Measurements from ENCODE around the gene NTF3.
"Not testable (repeated sequence)": the region's sequence is repeated elsewhere in the genome, so short reads cannot be mapped to it uniquely, and the experiment has no call there.

NTF3 gene

GRCh38 chr12:5513406-5513805 lies 81.5 kb downstream of the NTF3 start:
- no peak for DNase-seq

DNA sequence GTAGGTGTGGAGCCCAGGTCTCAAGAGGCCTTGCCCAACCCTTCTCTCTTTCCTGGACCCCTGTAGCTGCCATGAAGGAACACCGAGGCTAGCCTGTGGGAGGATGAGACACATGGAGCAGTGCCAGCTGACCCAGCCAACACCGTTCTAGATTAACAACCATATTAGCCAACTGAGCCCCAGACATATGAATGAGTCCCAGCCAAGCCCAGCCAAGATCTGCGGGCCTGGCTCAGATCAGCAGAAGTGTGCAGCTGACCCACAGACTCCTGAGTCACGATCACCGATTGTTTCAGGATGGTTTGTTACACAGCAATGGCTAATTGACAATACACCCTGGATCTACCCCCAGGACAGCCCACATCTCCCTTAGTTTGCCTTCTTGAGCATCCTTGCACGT lies 82.1 kb downstream of the NTF3 start:
- no peak for DNase-seq

GRCh38 chr12:5514545-5514944 lies 82.6 kb downstream of the NTF3 start:
- DNase-seq: no peak

DNA sequence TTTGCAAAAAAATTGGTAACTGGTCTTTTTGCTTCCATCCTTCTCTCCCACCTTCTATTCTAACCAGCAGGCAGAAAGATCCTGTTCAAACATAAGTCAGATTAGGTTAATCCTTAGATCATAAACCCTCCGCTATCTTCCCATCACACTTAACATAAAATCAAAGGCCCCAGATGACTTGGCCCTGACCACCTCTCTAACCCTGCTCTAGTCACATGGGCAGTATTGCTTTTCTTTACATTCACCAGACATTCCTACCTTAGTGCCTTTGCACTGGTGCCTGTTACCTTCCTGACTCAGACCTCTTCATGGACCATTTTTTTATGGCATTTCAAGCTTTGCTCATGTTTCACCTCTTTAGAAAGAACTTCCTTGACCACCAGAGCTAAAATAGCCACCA lies 83.5 kb downstream of the NTF3 start:
- no peak for DNase-seq

- no peak for DNase-seq
These were observed 84.7 kb downstream of the NTF3 start for GRCh38 chr12:5516371-5517241.

DNA sequence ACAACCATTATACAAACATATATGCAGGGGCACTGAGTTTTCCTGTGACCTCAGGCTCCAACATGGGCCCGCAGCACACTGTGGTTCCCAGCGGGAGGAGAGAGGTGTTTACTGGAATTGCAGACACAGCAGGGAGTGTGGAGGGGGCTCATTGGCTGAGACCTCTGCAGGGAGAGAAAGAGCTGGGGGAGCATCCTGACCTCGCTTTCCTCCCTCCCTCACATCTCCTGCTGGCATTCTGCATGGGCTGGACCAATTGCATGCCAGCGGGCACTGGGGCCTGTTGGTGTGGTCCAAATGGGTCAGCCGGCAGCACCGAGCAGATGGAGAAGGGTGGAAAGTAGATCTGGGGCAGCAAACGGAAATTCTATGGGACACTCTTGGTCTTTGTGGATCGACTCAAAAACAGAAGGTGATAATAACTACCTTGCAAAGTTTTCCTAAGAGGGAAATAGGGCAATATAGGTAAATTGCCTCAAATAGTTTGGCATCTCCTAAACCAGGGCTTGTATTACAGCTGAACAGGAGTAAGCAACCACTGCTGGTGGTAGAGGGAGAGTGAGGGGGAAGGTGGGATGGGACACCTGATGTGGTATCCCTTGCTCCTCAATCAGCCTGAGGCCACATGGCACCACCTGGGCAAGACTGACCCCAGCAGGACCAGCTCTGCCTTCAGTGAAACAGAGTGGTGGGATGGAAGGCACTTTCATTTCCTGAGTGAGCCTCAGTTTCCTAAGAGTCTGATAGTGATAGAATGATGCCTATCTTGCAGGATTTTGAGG lies 86.9 kb downstream of the NTF3 start:
- no peak for DNase-seq

DNA sequence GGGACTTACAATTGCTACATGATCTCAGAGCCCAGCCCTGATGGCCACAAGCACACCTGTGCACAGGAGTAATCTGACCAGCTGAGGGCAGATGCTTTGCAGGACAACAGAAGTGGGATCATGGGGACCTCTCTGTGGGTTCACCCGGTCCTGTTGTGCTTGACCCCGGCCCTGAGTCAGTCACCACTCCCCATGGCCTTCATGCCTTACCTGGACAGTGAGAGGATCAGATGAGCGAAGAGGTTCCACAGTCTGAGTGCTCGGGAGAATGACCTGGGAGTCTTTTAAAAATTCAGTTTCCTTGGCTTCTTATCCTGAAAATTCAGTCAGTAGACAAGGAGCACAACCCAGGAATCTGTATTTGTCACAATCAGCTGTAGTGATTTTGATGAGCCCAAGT lies 88.1 kb downstream of the NTF3 start:
- no peak for DNase-seq

DNA sequence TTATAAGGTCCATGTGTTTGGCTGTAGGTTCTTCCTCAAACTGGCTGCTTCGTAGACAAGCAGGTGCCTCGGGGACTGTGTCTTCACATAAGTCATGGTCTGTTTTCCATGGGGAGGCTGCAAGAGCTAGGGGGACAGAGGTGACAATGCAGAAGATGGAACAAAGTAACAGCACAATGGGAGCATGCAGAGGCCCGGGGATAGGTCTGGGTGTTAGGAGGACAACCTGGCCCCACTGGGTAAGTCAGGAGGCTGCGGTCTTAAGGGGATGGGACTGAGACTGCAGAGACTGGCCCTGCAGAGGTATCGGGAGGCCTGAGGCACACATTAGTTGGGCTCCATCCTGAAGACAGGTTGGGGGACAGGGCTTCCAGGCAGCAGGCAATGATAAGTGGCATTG lies 88.9 kb downstream of the NTF3 start:
- no peak for DNase-seq

DNA sequence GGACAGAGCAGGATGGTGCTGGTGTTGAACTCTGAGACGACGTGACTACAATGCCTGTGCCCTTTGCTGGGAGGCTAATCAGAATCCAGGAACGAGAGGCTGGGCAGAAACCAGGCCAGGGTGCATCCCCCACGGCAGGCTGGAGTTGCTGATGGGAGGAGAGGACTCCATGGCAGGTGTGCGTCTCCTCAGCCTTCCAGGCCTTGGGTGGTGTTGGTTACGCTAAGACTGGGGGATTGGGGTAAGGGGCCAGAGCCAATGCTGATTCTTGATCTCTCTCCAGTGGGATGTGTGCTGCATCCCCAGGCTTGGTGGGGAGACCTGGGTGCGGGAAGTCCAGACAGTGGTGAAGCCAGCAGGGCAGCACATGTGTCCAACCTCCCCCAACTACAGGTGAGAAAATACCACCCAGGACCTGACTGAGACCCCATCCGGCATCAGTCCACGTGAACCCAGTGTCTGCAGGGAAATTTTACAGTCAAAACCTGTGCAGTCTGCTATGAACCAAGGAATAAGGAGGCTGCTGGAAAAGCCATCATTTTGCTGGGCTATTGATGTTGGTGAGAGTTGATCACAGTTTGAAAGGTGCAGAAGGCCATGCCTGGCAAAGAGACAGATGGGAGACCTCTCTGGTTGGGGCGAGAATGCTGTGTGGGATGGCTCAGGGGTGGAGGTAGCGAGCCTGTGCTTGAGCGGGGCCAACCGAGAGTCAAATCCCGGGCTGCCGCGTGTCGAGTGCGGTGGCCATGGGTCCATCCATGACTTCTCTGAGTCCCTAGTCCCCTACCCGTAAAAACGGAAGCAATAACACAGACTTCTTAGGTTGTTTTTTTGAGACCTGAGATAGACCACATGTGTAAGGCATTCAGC lies 89.8 kb downstream of the NTF3 start:
- DNase-seq: no peak

GRCh38 chr12:5522432-5523335 lies 90.8 kb downstream of the NTF3 start:
- no peak for DNase-seq

DNA sequence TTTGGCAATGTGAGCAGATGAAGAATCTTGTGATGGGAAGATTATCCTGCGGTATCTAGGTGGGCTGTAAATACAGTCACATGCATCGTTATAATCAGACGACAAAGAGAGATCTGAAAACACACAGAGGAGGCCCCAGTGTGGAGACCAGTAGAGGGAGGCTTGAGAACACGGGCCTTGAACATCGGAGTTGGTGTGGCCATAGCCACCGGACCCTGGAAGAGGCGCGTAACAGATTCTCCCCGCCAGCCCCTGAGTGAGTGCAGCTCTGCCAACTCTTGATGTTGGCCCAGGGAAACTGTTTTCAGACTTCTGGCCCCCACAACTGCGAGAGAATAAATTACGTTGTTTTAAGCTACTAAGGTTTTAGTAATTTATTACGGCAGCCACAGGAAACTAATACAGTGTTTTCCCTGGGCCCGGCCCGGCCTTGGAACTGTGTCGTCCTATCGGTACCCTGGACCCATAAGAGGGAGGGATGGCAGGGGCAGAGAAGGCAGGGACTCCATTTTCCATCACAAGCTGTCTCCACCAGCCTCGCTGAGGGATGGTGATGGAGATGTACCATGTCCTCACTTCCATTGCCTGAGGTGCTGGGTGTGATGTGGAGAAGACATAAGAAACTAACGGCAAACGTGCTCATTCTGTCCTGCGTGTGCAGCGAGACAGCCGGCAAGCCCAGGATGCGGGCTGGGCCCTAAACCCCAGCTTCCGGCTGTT lies 91.6 kb downstream of the NTF3 start:
- DNase-seq: no peak

DNA sequence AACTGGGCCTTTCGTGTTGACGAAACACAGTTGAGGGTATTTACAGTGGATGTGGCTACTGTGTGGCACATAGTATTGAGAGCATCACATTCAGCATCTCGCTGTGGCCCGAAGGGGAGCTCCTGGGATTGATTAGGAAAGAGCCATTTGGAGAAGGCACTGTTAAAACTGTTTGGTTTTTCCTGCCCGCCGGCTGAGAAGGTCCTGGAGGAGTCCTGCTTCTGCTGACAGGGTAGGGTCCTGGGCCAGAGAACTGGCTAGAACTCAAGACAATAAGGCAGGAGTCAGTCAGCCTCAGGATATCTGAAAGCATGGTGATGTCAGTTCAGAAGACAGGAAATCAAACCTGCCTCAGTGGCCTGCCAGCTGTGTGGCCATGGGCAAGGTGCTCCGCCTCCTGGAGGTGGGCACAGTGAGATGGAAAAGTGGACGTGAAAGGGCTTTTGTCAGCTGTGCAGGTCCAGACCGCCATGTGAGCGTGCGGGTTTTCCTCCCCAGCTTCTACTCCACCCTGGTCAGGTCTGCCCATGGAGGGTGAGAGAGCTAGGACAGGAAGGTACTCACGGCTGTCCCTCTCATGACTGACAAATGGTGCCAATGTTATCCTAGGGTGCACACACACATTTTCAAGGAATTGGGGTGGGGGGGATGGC lies 92.3 kb downstream of the NTF3 start:
- DNase-seq: no peak

DNA sequence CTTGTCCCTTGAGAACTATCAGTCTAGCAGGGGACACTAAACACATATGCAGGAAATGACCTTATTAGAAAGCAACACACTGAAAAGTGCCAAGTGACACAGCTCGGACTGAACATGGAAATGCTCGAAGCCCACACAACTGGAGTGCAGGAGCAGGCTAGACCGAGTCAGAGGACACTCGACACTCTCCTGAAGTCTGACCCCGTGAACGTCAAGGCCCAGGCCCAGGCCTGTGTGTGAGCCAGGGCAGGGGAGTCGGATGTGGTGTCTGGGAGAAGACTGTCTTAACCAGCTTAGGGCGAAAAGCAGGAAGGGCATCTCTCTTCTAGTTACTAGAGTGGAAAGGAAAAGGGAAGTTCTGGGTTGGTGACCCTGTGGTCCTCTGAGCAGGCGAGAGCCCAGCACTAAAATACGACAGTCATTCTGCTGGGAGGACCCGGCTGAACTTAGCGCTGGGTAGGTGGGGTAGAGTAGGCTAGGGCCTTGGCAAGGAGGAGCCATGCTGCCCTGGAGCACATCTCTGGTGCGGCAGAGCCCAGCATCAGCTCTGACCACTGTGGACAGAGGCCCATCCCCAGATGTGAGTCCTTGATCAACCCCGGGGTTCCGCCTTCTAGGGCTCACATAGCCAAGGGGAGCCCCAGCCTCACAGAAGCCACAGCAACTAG lies 93.0 kb downstream of the NTF3 start:
- no peak for DNase-seq

DNA sequence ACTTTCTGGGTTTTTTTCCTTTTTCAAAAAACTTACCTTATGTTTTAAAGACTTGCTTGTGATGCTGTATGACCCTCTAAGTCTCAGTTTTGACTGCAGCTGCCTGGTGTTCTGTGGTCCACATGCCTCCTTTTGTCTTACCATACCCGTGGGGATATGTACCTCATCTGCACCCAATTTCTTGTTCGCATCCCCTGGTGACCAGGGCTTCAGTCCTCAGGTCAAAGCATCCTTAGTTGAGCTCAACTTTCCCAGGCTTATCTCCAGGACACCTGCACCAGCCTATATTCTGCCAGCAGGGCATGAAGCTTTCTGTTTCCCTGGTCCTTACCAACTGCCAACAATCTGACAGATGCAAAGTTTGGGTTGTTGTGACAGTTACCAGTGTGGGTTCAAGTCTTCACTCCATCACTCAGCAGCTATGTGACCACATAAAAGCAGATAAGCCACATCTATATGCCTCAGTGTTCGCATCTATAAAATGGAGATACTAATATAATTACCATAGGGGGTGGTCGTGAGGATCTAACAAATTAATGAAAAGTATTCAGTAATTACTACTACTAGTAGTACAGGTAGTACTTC lies 94.0 kb downstream of the NTF3 start:
- DNase-seq: no peak

DNA sequence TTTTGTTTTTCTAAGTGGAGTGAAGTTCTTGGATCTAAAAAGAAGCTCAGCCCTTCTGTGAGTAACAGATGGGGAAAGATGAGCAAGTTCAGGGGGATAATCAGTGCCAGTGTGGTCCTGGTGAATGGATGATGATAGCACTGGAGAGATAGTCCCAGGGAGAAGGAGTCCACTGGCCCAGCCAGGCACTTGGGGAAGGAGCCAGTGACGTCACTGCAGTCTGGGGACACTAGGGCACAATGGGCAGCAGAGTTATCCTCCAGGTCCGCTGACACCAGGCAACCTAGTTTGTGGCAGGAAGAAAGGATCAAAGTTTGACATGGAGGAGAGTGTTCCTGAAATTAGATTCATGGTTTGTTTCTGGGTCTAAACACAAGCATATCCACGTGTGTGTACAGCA lies 101.5 kb downstream of the NTF3 start:
- no peak for DNase-seq

DNA sequence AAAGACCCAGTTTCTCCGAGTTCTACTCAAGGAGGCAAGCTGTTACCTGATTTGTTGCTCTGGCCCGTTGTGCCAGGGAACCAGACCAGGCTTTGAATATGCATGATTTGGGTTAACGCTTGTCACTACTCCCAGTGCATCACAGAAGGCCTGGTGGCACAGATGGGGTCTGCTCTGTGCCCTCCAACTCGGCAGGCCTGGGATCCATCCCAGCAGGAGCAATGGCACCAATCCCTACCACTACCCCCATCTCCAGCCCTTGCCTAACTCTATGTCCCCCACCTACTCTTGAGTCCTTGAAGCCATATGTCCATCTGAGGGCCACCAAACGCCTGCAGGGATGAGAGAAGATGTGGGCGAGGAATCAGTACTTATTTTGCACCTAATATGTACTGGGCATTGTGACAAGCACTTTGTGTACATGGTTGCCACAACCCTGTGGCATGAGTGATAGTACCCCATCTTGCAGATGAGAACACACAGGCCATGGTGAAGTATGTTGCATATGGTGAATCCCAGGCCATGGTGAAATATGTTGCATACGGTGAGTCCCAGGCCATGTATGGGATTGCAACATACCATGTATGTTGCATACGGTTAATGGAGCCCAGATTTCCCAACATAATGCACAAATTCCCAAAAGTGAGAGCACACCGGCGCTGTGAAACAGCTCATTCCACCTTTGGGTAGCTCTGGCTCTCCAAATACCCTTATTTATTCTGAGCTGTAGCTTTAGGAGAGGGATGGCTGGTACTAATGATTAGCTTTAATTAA lies 102.7 kb downstream of the NTF3 start:
- DNase-seq: no peak

GRCh38 chr12:5535541-5535940 lies 103.6 kb downstream of the NTF3 start:
- peak; percentile 86 for DNase-seq

DNA sequence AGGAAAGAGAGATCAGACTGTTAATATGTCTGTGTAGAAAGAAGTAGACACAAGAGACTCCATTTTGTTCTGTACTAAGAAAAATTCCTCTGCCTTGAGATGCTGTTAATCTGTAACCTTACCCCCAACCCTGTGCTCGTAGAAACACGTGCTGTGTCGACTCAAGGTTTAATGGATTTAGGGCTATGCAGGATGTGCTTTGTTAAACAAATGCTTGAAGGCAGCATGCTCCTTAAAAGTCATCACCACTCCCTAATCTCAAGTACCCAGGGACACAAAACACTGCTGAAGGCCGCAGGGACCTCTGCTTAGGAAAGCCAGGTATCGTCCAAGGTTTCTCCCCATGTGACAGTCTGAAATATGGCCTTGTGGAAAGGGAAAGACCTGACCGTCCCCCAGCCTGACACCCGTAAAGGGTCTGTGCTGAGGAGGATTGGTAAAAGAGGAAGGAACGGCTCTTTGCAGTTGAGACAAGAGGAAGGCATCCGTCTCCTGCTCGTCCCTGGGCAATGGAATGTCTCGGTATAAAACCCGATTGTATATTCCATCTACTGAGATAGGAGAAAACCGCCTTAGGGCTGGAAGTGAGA lies 105.2 kb downstream of the NTF3 start:
- not testable (repeated sequence) for DNase-seq

DNA sequence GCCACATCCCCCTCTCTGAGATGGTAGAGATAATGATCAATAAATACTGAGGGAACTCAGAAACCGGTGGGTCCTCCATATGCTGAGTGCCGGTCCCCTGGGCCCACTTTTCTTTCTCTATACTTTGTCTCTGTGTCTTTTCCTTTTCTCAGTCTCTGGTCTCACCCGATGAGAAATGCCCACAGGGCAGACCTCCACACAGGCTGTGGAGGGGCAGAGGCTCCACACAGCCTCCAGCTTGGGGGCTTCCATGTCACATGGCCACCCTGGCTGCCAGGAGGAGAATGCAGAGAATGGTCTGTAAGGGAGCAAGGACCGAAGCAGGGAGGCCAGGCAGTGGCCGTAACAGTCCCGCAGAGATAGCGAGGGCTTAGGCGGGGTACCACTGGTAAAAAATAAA lies 105.9 kb downstream of the NTF3 start:
- DNase-seq: no peak

Data from fibroblast of skin of right quadriceps (primary cell).